OCI-LY1 (cell line): ENCODE data around the gene PRTG.

ENCODE experiments used
- CTCF ChIP-seq: fragments of 200-600 bp; sonication (generic), shearing (Covaris generic); IDR thresholded peaks from 2 replicates; pipeline ENCODE4 v1.5.1; 2017; ENCODE audit warnings: mild to moderate bottlenecking, antibody characterized with exemption, low read length, moderate library complexity, mixed read lengths
- EZH2 ChIP-seq: fragments of 200-600 bp; sonication (generic), shearing (Covaris generic); IDR thresholded peaks from 2 replicates; pipeline ENCODE4 v1.8.0; 2017; ENCODE audit warnings: borderline replicate concordance, mixed run types, mild to moderate bottlenecking, antibody characterized with exemption, low read length, moderate library complexity, mixed read lengths

DNA sequence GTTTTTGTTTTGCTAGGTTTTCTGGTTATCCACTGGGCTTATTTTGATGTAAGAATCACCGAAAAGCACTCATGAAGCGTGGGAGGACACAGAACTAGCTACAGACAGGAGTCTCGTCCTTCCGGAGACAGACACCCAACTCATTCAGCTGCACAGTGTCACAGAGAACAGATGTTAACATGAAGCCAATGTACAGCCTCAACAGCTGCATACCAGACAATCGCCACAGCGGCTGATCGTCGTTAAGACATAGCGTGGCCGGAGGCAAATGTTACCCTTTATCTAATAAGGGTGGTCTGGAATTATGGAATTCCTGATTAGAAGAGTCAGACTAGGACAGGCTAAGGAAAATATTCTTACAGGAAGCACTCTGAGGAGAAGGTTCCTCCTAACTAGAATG lies 153.7 kb downstream of the PRTG start:
- TF ChIP-seq CTCF (no peak), EZH2 (no peak)
